ENCODE results near the gene IMMP2L.
"Not testable (repeated sequence)": the region's sequence is repeated elsewhere in the genome, so short reads cannot be mapped to it uniquely, and the experiment has no call there.

Gene IMMP2L

DNA sequence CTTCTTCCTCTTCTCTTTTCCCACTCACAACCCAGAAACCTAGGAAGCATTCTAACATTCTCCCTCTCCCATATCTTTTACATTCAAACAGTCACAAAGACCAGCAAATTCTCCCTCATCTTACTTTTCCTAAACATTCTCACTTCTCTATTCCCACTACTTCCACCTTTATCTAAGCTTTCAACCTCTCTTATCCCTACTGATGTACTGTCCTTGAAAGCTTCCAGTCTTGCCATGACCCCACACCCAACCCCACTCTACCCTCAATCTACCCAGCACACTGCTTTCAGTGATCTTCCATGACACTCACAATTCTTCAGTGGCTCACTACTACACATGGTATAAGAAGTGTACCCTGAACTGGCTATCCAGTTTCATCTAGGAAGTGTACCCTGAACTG lies 5.3 kb downstream of the IMMP2L start:
- DNase-seq: no peak

DNA sequence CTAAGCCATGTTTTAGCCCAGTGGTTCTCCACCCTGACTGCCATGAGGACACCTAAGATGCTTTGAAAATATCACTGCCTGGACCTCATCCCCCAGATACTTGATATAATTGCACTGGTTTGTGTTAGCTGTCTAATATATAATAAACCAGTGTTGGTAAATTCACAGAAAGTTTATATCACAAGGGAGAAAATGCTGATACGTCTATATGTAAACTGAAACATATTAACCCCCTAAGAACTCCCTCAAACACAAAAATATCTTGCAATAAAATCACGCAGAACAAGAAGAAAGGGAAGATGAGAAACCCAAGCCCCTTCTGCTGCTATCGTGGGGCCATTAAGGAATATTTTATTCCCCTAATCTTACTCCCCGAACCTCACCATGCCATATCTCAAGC lies 8.2 kb downstream of the IMMP2L start:
- DNase-seq: no peak

DNA sequence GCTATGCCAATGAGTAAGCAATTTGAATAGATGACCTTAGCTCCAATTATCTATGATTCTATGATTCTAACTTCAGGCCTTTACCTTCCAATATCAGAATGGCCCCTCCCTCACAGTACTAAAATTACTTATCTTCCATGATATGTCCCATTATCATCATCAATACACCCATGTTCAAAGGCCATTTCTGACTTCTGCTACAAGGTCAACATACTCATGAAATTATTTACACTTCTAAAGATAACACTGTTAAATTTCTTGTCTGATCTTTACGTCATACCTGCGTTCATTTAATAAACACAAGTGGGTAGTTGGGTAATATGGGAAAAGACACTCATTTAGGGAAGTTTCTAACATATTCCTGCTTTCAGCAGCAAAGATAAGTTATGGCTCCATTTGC lies 21.2 kb downstream of the IMMP2L start:
- DNase-seq: no peak

DNA sequence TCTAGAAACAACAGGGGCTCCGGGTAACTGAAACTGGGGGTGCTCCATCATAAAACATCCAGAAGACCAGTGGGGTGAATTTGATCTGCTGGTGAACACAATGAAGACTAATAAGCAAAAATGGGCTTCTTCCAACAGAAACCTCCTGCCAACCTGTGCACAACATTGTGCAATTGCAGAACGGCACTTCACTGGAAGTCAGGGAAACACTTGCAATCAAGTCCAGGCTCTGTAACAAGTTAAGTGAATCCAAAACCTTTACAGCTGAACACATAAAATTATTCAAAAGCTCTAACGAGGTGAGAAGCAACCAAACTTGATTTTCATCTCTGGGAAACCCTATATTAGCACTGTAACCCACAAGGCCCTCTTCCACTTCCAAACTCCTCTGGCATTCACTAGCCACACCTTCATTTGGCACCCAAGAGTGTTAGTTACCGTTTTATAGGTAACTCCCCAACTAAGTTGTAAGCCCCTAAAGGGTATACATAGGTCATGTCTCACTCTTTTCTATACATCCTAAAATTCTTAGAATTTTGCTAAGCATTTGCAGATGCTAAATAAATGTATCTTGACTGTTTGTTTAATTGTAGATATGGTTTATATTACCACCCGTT lies 22.0 kb downstream of the IMMP2L start:
- no peak for DNase-seq

DNA sequence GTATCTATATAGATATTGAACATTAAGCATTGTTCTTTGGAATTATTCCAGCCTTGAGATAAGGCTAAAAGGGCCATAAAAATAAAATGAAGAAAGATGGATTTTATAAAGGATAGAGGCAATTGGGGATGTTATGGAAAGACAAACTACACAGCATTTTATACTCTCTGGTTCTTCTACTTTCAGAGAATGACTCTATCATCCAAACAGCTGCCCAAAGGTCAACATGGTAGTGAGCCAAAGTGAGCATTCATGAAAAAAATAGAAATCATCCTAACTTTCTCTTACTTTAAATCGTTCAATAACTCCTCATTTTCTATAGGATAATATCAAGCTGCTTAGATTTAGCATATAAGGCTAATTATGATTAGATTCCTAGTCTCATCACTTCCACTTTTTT lies 25.2 kb downstream of the IMMP2L start:
- DNase-seq: no peak

DNA sequence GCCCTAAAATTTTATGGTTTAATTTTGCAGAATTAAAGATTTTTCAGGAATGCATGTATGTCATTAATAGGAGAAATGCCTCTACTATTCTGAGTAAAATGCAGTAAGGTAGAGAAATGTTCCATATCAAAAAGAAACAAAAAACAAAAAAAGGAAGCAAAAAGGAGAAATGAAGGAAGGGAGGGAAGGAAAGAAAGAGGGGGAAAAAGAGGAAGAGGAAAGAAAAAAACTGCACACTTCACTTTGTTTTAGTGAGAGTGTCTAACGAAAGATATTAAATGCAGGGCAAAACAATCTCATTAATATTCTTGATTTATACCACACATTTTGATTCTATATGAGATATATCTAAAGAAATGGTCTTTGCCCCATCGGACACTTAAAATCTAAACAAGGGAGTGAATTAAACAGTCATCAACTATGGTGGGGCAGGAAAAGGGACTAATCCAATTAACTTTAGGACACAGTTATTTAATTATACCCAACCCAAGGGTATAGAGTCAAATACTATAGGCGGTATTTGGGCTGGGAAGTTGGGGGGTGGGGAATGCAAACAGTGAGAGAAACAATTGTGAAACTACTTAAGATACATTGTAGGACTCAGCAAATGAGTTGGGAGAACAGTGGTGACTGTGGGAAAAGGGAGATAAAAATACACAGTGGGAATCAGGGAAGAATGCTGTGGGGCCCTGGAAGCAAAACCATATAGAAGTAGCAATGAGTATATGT lies 27.0 kb downstream of the IMMP2L start:
- DNase-seq: no peak

DNA sequence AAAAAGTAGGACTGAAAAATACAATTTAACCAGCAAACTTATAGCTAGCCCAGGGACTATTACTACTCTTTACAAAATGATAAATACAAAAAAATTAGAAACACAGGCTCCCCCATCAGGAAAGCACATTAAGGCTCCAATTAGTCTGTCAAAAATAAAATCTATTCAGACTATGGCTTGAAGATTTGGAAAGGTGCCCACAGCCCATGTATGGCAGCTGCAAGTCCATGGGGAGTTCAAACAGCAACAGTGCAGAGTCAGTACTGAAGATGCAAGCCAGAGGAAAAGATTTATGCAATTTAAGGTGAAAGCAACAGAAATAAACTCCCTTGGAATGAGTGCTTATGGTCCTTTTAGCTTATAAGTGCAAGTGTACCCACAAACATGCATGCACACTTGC lies 29.7 kb downstream of the IMMP2L start:
- no peak for DNase-seq

DNA sequence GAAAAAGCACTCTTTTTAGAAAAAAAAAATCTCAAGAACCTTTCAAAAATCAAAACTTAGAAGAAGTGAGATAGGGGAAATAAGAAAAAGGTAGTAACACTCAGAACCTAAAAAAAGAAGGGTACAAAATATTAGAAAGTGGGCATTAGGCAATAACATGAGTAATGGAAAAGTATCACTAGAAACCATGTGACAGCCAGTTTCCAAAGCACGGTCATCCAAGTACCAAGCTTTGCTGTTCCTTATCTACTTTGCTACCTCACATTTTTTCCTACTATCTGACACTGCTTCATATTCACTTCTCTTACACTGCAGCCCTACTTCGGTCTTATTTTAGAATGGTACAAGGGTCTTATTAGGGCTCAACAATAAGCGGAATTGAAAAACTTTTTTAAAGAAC lies 30.3 kb downstream of the IMMP2L start:
- no peak for DNase-seq

DNA sequence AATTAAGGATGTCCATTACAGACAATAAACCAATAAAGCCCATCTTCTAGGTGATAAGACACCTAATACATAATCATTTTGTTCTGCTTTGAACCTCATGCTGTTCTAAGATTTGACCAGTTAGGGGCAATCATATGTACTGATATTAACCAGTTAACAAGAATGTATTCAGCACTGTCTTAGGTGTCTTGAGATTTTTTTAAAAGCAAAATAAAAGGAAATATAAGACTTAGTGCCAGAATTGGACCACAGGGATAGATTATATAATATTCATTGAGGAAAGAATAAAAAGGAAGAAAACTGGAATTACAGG lies 32.0 kb downstream of the IMMP2L start:
- no peak for DNase-seq

DNA sequence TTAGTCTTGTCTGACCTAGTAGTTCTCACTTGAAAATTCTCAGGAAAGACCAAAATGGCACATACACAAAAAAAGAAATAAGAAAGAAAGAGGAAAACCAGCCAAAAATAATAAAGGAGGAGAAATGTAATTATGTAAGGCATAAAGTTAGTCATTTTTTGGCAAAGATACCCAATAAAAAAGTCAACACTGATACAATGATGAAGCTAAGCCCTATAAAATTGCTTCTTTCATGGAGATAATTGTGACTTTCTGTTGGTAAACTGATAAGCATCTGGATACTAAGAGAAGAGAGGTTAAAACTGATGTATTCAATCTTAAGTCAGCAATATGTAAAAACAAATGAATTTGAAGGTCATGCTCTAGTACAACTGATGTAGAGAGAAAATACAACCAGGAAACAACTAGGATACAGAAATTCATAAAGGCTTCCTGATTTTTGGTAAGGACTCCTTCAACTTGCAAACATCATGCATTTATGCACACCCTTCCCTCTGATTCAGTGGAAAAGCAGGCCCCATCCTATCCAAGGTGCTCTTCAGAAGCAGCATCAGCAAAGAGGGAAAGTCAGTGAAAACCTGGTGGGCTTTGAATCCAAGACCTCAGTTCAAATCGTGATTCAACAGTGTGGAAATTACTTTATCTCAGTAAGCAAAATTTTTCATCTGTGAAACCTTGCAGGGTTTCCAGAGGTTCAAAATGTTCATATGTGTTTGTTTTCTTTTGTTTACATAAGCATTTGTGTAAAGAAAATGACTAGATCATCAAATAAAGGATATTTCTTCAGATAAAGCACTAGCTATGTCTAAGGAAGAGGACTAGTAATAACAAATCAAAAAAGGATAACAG lies 32.6 kb downstream of the IMMP2L start:
- DNase-seq: no peak

DNA sequence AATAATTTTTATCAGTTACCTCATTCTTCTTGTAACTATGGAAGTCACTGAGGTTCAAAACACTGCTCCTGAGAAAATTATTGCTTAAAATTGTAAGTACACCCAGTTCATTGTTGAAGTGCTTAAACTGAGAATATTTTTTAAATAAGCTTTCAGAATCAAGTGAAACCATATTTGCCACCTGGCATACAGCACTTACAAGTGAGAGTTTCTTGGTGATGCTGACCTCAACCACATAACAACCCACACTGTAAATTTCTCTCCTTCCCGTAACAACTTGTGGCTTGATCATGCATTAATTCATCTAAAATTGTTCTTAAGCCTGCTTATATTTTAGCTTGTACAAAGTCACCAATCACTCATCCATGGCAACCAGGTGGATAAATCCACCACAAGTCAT lies 34.0 kb downstream of the IMMP2L start:
- DNase-seq: peak; percentile 25

DNA sequence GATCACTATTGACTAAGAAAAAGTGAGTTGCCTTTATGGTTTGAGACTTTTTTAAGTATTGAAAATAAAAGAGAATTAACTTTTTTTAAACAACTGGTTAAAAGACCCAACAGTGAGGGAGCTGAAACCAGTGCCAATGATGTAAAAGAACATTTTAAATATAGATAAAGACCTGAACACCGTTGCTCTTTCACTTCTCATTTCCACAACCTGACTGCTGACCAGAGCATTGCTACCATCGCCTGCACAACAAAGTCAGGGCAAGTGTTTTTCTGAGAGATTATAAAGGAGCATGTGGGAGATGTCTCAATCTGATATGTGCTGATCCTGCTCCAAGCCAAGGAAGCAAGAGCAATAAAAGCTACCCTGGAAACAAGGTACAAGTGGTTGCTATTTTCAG lies 34.7 kb downstream of the IMMP2L start:
- no peak for DNase-seq

DNA sequence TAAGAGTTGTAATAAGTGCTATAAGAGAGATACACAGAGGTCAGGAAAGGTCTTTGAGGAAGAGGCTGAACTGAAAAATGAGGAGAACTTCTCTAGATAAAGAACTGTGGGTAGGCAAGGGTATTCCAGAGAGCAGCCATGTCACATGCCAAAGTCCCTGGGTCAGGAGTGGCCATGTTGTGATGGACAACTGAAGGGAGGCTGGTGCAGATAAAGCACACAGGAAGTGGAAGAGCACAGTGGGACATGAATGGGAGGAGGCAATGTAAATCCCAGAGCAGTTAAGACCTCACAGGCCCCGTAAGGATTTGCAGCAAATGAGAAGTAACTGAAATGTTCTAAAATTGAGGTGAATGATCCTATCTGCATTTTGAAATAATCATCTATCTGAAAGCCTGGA lies 37.2 kb downstream of the IMMP2L start:
- no peak for DNase-seq

DNA sequence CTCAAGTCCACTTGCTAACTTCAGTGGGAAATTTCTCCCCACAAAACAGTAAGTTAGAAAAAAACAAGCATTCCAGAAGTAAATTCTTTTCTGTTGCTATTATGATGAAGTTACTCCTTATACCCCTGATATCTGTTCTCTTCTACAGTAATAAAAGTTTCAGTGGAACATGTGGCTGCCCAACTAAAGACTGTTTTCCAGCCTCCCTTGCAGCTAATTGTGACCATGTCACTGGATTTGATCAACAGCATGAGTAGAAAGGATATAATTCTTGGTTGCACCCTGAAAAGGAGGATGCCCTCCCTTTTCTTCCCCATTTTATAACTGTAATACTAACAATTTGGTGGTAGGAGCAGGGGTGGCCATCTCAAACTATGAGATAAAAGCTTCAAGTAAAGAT lies 40.6 kb downstream of the IMMP2L start:
- no peak for DNase-seq

DNA sequence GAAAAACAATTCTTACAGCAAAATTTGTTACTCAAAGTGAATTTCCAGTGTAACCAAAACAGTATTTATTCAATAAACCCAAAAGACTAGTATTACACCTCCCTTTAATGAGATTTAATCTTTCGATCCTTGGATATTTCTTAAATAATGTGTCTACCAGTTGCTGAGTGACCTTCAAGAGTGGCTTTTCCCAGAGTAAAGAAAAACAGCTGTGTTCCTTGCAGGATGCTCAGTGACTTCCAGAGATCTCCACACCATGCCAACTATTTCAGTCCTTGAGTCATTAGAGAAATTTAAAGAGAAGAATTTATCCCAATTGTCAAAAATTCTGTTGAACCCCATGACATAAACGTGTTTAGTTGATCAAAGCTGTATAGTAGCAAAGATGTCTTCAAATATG lies 44.0 kb downstream of the IMMP2L start:
- DNase-seq: no peak

DNA sequence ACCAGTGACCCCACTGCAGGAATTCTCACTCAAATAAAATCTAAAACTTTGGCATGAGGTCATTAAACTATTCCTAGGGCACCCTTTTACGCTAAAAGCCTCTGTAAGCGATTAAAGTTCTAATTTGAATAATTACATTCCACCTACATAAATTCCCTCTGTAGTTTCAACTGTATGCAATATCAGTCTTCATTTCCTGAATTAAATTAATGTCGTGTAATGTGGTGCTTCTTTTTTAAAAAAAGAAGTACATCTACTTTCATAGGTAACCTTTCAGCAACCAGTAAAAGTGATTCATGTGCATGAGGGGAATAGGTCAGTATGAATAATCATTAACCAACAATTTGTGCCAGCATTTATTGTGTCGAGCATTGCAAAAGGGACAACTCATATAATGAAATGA lies 44.7 kb downstream of the IMMP2L start:
- DNase-seq: no peak

DNA sequence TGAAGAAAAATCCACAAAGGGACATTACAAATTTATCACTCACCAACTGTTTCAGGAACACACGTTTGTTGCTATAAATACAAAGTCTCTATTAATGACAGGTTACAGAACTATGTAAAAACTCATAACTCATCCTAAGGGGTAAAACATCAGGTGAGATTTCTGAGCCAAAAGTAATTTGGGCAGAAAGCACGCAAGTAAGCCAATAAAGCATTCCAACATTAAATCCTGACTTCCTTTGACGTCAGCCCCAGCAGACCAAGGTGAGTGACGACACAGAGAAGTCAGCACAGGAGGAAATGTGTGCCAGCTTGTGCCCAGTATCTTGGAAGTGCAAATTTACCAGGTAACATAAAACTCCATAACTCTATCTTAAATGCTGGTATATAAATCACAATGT lies 45.7 kb downstream of the IMMP2L start:
- DNase-seq: no peak

DNA sequence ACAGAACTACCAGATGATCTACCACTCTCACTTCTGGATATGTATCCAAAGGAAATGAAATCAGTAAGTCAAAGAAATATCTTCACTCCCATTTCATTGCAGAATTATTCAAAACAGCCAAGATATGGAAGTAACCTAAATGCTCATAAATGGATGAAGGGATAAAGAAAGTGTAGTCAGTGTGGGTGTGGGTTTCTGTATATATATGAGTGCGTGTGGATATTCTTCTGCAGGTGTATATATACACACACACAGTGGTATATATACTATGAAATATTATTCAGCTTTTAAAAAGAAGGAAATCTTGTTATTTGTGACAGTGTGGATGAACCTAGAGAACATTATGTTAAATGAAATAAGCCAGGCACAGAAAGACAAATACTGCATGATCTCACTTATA lies 48.7 kb downstream of the IMMP2L start:
- DNase-seq: no peak

DNA sequence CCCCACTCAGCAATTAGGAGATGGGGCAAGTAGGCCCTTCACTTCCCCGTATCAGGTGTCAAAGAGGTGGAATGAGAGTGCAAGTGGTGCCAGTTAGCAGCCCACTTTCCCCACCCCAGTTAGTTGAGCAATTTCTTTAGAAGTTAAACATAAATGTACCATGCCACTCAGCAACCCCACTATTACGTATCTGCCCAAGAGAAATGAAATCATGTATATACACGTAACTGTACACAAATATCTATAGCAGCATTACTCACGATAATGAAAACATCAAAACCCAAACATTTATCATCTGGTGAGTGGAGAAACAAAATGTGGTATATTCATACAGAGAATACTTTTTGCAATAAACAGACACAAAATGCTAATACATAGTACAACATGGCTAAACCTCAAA lies 50.4 kb downstream of the IMMP2L start:
- no peak for DNase-seq

DNA sequence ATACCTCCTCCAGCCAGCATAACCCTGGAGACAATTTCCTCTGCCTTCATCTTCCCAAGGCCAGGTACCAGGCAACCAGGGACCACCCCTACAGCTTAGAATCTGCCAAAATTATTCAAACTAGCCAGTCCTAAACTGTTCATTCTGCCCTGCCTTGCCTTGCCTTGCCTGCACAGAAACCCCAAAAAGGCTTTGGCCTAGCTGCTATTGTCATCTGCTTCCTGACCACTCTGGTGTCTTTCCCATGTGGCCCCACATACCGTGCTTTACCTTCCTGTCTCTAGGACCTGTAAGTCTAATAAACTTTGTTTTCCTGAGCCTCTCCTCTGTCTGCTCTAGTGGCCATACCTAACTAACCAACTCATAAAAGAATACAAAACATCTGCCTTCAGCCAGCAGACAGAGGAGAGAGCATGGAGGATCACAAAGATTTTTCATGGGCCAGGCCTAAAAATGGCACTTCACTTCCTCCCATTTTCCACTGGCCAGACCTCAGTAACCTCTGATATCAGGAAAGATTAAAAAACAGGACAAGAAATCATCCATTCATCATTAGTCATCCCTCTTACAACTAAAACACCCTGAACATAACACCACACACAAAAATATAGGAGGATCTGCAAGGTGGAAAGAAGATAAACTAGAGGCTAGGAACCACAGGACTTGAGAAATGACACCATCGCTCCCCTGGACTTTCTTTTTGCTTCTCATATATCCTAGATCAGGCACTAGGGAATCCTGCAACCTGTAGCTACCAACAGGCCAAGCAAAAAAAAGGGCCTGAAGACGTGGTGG lies 51.5 kb downstream of the IMMP2L start:
- no peak for DNase-seq

DNA sequence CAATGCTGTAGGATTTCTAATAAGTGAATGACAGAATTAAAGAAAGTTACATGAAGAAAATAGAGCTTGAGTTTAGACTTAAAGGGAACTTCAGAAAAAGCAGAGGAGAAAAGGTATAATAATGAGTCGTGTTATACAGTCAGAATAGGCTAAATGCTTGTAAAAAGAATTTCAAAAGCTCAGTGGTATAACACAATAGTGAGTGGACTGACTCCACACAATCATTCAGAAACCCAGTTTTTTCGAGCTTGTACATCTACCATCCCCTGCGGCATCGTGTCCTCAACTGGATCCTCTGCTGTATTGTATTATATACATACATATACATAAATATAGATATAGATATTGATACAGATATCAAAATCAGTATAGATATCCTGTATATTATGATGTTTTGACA lies 52.2 kb downstream of the IMMP2L start:
- DNase-seq: no peak

DNA sequence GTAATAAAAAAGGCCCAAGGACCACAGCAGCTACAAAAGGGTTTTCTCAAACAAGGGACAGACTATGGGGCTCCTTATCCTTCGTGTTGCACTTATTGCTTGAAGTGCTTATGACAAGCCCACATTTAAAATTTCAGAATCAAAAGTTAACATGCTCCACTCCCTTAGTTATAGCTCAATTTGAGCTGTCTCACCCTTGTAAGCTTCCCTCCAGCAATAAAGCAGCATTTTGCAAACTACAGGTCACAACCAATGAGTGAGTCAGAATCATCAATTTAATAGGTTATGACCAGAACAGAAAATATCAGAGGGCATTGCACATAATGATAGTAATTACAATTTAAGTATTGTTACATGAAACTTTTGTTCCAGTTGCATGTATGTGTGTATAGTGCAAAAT lies 53.0 kb downstream of the IMMP2L start:
- no peak for DNase-seq

DNA sequence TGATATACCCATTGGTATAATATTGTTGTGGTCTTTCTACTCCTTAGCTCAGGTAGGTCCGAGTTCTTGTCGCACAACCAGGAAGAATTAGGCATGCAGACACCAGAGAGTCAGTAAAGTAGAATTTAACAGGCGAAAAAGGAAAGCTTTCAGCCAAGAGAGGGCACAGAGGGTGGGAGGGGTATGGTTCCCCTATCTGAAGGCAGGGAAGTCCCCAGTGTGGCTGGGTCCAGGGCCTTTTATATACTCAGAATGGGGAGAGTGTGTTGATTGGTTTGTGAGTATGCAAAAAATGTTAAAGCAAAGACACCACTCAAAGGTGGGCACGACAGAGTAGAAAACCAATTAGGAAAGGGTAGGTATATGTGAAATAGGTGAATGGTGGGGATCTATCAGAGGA lies 53.9 kb downstream of the IMMP2L start:
- DNase-seq: no peak

DNA sequence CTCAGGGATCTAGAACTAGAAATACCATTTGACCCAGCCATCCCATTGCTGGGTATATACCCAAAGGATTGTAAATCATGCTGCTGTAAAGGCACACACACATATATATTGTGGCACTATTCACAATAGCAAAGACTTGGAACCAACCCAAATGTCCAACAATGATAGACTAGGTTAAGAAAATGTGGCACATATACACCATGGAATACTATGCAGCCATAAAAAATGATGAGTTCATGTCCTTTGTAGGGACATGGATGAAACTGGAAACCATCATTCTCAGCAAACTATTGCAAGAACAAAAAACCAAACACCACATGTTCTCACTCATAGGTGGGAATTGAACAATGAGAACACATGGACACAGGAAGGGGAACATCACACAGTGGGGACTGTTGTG lies 56.9 kb downstream of the IMMP2L start:
- DNase-seq: not testable (repeated sequence)

Data from activated CD4-positive, alpha-beta T cell treated with anti-CD3 and anti-CD28 coated beads, Interleukin-2, Interleukin-6, amounts not matched to agents 100 ng/mL and 50 ng/mL, durations not matched to agents 16 hours and 8 hours (primary cell).